Fibroblast of lung (primary cell): ENCODE measurements around the gene CABLES2. TPM values are rescaled to one million over a fixed set of nuclear protein-coding genes. Genes with fewer than 3 reads are reported as not detected.

ENCODE experiments used
- DNase-seq, 2 donors: peaks; one replicate each; pipeline versions ENCODE4 v3.0.0 to v3.0.0-alpha.2; 2010; ENCODE audit warnings: low read depth in 2 of 2
- H2AFZ ChIP-seq: 2 replicates; pipeline ENCODE4 v1.5.1; 2012; ENCODE audit warnings: low read length, control low read depth, inconsistent platforms
- H3K27ac ChIP-seq: 2 replicates; pipeline ENCODE4 v1.5.1; 2011; ENCODE audit warnings: low read length, control low read depth; ENCODE audit not compliant: insufficient read depth
- H3K27me3 ChIP-seq: 2 replicates; pipeline ENCODE4 v1.5.1; 2011; ENCODE audit warnings: mild to moderate bottlenecking, low read length; ENCODE audit not compliant: control insufficient read depth, insufficient read depth
- H3K36me3 ChIP-seq: 2 replicates; pipeline ENCODE4 v1.5.1; 2011; ENCODE audit warnings: low read length; ENCODE audit not compliant: control insufficient read depth, insufficient read depth
- H3K4me1 ChIP-seq: 2 replicates; pipeline ENCODE4 v1.5.1; 2011; ENCODE audit warnings: low read length; ENCODE audit not compliant: control insufficient read depth, insufficient read depth; ENCODE audit errors: extremely low read depth
- H3K4me2 ChIP-seq: 2 replicates; pipeline ENCODE4 v1.5.1; 2011; ENCODE audit warnings: low read length, control low read depth; ENCODE audit not compliant: insufficient read depth; ENCODE audit errors: extremely low read depth
- H3K4me3 ChIP-seq, 4 experiments: fragments of 200-600 bp in 1 of 4; sonication (generic) in 1 of 4; replicated peaks in 1 of 4; 2 replicates each; pipeline ENCODE4 v1.5.1; 2011 to 2016; ENCODE audit warnings: low read length in 4 of 4, low read depth in 3 of 4, mild to moderate bottlenecking in 3 of 4, control low read depth in 2 of 4, inconsistent platforms in 1 of 4, mixed read lengths in 1 of 4; ENCODE audit not compliant: insufficient read depth in 1 of 4; ENCODE audit errors: control extremely low read depth in 1 of 4
- H3K79me2 ChIP-seq: 2 replicates; pipeline ENCODE4 v1.5.1; 2012; ENCODE audit warnings: mild to moderate bottlenecking, low read length, inconsistent platforms; ENCODE audit not compliant: control insufficient read depth, insufficient read depth
- H3K9ac ChIP-seq: 2 replicates; pipeline ENCODE4 v1.5.1; 2011; ENCODE audit warnings: mild to moderate bottlenecking, low read length, control low read depth; ENCODE audit not compliant: insufficient read depth
- H3K9me3 ChIP-seq: 2 replicates; pipeline ENCODE4 v1.5.1; 2012; ENCODE audit warnings: low read depth, low read length; ENCODE audit not compliant: control insufficient read depth, insufficient read depth
- H4K20me1 ChIP-seq: 2 replicates; pipeline ENCODE4 v1.5.1; 2011; ENCODE audit warnings: low read length; ENCODE audit not compliant: control insufficient read depth, insufficient read depth; ENCODE audit errors: extremely low read depth
- CTCF ChIP-seq, 2 donors: IDR thresholded peaks in 1 of 2; conservative IDR thresholded peaks in 1 of 2; 1 replicate in 1 of 2; 2 replicates in 1 of 2; pipeline ENCODE4 v1.5.1; 2011 to 2012; ENCODE audit warnings: low read length in 2 of 2, control low read depth in 1 of 2, inconsistent platforms in 1 of 2, low read depth in 1 of 2, mild to moderate bottlenecking in 1 of 2
- EZH2 ChIP-seq: IDR thresholded peaks from 2 replicates; pipeline ENCODE4 v1.5.1; 2012; ENCODE audit warnings: low read length, control low read depth, mild to moderate bottlenecking; ENCODE audit errors: missing control alignments
- polyA plus RNA-seq, 2 donors: library from polyadenylated mRNA; depleted of rRNA in 1 of 2; stranded (reverse) in 1 of 2; unstranded in 1 of 2; fragments of >200 nt; gene quantifications; 2 replicates each; pipeline ENCODE4 v1.2.1, GENCODE V29; 2011 to 2012; ENCODE audit warnings: missing spikeins in 1 of 2
- total RNA-seq: library from RNA; depleted of rRNA; stranded (reverse); fragments of >200 nt; gene quantifications from 2 replicates; pipeline ENCODE4 v1.2.1, GENCODE V29; 2014

The CABLES2 gene
- total and polyA plus RNA-seq, 2 donors (not counting 1 experiment from before 2014, with no cell fraction given), result 0.66 to 2.9 TPM

- no peaks in the 10 kb centered on the region for H3K27me3 ChIP-seq
- no peaks in the 10 kb centered on the region for H3K9me3 ChIP-seq
- no peak overlapping the region for H3K9ac ChIP-seq
- TF ChIP-seq EZH2, result no peak
- TF ChIP-seq CTCF (conservative IDR thresholded peaks at IDR 0.05 in 1 of 2, IDR thresholded peaks at IDR 0.05 in 1 of 2; ENCODE audit: low read depth in 1 of 2, low read length in 2 of 2), result no peak
- H3K36me3 ChIP-seq, result no peaks in the 10 kb centered on the region
- no peak overlapping the region for H3K27ac ChIP-seq
- DNase-seq, result no peak
- no peaks in the 10 kb centered on the region for H3K4me1 ChIP-seq
- H3K4me2 ChIP-seq, result no peak overlapping the region
- no peak overlapping the region for H3K4me3 ChIP-seq
- no peaks in the 10 kb centered on the region for H3K79me2 ChIP-seq
- no peaks in the 10 kb centered on the region for H4K20me1 ChIP-seq
- no peak overlapping the region for H2AFZ ChIP-seq
Measured at GRCh38 chr20:62413025-62413570, 6.0 kb upstream of the CABLES2 start.

- H3K79me2 ChIP-seq, result no peaks in the 10 kb centered on the region
- no peaks in the 10 kb centered on the region for H4K20me1 ChIP-seq
- H2AFZ ChIP-seq, result no peak overlapping the region
Measured at GRCh38 chr20:62412194-62413024, 5.3 kb upstream of the CABLES2 start.

More at GRCh38 chr20:62412194-62413024, 5.3 kb upstream of the CABLES2 start:
- no peak overlapping the region for H3K4me2 ChIP-seq
- no peaks in the 10 kb centered on the region for H3K36me3 ChIP-seq
- H3K27ac ChIP-seq, result no peak overlapping the region
- H3K4me3 ChIP-seq, result no peak overlapping the region
- no peaks in the 10 kb centered on the region for H3K27me3 ChIP-seq
- no peaks in the 10 kb centered on the region for H3K9me3 ChIP-seq
- H3K9ac ChIP-seq, result no peak overlapping the region
- no peak for TF ChIP-seq EZH2
- no peak for TF ChIP-seq CTCF (conservative IDR thresholded peaks at IDR 0.05 in 1 of 2, IDR thresholded peaks at IDR 0.05 in 1 of 2; ENCODE audit: low read depth in 1 of 2, low read length in 2 of 2)
- no peak for DNase-seq
- peaks cover 1% of the 10 kb centered on the region for H3K4me1 ChIP-seq
